NCI-H1105 (cell line): ENCODE results near the gene PCDHGA10.
"Not testable (repeated sequence)": the region's sequence is repeated elsewhere in the genome, so short reads cannot be mapped to it uniquely, and the experiment has no call there.

Source experiments
- DNase-seq: peaks from one replicate; lab custom pipeline; 2025; lab: John Stamatoyannopoulos, UW

PCDHGA10 gene

DNA sequence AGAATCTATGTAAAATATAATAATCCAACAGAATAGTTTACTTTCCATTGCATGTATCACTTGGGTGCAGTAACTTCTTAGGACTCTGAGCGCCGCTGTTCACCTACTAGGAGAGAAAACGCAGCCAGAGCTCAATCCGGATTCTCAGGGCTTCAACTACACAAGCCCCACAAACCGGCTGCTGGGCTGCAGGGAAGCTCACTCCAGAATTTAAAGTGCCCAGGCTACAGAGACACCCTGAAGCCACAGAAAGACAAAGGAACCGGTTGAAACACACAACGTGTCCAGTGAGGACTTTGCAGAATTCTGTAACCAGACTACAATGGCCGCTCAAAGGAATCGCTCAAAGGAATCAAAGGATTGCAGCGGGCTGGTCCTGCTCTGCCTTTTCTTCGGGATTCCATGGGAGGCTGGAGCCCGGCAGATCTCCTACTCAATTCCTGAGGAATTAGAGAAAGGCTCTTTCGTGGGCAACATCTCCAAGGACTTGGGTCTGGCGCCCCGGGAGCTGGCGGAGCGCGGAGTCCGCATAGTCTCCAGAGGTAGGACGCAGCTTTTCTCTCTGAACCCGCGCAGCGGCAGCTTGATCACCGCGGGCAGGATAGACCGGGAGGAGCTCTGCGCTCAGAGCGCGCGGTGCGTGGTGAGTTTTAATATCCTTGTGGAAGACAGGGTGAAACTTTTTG is at the start of gene PCDHGA10:
Gene PCDHGA10 (plus strand): TSS at position 134 of the 686 bp plus-strand sequence. CDS start 189 bp downstream, at position 323.
- no peak for DNase-seq

DNA sequence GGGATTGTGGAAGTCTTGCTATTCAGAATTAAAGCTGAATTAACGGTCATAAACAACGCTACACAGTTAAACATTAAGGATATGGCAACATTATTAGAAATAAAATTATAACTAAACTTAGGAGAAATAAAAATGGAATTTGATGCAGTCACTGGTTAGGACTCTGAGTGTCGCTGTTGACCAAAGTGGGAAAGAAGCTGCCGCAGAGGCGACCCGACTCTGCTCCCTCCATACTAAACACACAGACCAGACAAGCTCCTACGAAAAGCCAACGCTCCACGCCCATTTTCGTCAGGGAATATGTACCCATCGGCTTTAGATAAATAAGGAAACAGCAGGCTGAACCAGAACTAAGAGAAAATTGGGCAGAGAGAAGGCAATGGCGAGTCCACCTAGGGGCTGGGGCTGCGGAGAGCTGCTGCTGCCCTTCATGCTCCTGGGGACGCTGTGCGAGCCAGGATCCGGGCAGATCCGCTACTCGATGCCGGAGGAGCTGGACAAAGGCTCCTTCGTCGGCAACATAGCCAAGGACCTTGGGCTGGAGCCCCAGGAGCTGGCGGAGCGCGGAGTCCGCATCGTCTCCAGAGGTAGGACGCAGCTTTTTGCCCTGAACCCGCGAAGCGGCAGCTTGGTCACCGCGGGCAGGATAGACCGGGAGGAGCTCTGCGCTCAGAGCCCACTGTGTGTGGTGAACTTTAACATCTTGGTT is 48.7 kb upstream of the PCDHGA10 start, which contains the start of gene PCDHGA5:
Gene PCDHGA5 (plus strand): TSS at position 211 of the 709 bp plus-strand sequence. CDS start 169 bp downstream, at position 380.
- DNase-seq: no peak

DNA sequence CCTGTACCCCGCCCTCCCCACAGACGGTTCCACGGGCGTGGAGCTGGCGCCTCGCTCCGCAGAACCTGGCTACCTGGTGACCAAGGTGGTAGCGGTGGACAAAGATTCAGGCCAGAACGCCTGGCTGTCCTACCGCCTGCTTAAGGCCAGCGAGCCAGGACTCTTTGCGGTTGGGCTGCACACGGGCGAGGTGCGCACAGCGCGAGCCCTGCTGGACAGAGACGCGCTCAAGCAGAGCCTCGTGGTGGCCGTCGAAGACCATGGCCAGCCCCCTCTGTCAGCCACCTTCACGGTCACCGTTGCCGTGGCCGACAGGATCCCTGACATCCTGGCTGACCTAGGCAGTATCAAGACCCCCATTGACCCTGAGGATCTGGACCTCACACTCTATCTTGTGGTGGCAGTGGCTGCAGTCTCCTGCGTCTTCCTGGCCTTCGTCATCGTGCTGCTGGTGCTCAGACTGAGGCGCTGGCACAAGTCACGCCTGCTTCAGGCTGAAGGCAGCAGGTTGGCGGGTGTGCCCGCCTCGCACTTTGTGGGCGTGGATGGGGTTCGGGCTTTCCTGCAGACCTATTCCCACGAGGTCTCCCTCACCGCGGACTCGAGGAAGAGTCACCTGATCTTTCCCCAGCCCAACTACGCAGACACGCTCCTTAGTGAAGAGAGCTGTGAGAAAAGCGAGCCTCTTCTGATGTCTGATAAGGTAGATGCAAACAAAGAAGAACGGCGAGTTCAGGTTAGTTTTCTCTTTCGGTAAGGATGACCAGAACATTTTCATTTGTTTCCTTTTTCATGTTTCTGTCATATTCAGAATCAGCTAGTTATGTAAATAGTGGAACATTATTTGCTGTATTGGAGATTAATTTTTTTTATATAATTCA is 46.5 kb upstream of the PCDHGA10 start:
- DNase-seq: no peak

DNA sequence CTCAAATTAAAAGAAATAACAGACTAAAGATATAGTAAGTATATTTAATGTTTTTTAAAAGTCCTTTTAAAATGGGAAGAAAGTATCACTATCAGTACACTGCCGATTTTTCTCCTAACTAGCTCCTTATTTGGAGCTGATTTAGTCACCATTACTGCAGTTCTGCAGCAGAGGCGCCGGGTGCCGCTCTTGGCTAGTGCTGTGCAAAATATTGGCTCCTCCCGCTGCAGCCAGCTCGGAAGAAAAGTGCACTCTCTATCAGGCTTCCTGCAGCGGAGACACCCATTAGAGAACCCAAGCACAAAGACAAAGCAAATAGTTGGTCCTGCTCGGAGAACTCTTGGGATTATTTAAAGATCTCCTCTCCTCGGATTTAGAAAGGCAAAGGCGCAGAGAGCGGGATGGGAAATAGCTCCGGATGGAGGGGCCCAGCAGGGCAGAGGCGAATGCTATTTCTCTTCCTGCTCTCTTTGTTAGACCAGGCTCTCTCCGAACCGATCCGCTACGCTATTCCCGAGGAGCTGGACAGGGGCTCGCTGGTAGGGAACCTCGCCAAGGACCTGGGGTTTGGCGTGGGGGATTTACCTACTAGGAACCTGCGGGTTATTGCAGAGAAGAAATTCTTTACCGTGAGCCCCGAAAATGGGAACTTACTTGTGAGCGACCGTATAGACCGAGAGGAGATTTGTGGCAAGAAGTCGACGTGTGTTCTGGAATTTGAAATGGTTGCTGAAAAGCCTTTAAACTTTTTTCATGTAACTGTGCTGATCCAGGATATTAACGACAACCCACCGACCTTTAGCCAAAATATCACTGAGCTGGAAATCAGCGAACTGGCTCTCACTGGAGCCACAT is 42.6 kb upstream of the PCDHGA10 start, which contains the start of gene PCDHGB3:
Gene PCDHGB3 (plus strand): TSS at position 249 of the 855 bp plus-strand sequence. CDS start 153 bp downstream, at position 402.
- DNase-seq: no peak

DNA sequence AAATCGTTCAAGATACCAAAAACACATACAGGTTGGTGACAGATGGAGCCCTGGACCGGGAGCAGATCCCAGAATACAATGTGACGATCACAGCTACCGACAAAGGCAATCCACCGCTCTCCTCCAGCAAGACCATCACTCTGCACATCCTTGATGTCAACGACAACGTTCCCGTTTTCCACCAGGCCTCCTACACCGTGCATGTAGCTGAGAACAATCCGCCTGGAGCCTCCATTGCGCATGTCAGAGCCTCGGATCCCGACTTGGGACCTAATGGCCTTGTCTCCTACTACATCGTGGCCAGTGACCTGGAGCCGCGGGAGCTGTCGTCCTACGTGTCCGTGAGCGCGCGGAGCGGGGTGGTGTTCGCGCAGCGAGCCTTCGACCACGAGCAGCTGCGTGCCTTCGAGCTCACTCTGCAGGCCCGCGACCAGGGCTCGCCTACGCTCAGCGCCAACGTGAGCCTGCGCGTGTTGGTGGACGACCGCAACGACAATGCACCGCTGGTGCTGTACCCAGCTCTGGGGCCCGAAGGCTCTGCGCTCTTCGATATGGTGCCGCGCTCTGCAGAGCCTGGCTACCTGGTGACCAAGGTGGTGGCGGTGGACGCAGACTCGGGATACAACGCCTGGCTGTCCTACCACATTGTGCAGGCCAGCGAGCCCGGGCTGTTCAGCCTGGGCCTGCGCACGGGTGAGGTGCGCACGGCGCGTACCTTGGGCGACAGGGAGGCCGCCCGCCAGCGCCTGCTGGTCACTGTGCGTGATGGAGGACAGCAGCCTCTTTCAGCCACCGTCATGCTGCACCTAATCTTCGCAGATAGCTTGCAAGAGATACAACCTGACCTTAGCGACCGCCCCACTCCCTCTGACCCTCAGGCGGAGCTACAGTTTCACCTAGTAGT is 41.0 kb upstream of the PCDHGA10 start:
- no peak for DNase-seq

DNA sequence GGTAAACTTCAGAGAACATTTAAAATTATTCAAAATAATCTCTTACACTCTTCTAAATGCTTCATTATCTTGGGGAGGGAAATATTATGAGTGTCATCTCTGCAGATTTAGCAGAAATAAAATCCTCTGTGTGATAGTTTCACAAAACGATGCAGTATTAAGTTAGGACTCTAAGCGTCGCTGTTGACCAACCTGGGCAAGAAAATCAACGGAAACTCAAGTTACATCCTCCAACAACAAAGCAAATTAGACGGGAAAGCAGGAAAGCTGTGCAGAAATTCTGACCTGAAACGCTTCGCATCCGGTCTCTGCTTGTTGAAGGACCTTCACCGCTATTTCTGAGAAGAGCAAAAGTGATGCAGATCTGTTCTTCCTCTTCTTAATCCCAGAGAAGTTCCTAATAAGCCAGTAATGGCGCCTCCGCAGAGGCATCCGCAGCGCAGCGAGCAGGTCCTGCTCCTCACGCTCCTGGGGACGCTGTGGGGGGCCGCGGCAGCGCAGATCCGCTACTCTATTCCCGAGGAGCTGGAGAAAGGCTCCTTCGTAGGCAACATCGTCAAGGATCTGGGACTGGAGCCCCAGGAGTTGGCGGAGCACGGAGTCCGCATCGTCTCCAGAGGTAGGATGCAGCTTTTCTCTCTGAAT is 39.0 kb upstream of the PCDHGA10 start, which contains the start of gene PCDHGA6:
Gene PCDHGA6 (plus strand): TSS at position 219 of the 645 bp plus-strand sequence. CDS start 193 bp downstream, at position 412.
- no peak for DNase-seq

DNA sequence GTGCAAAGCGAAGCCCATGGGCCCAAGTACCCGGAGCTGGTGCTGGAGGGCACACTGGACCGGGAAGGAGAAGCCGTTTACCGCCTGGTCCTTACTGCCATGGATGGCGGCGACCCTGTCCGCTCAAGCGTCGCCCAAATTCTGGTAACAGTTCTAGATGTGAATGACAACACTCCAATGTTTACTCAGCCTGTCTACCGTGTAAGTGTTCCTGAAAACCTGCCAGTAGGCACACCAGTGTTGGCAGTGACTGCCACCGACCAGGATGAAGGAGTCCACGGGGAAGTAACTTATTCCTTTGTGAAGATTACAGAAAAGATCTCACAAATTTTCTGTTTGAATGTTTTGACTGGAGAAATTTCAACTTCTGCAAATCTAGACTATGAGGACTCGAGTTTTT is 38.2 kb upstream of the PCDHGA10 start:
- no peak for DNase-seq

DNA sequence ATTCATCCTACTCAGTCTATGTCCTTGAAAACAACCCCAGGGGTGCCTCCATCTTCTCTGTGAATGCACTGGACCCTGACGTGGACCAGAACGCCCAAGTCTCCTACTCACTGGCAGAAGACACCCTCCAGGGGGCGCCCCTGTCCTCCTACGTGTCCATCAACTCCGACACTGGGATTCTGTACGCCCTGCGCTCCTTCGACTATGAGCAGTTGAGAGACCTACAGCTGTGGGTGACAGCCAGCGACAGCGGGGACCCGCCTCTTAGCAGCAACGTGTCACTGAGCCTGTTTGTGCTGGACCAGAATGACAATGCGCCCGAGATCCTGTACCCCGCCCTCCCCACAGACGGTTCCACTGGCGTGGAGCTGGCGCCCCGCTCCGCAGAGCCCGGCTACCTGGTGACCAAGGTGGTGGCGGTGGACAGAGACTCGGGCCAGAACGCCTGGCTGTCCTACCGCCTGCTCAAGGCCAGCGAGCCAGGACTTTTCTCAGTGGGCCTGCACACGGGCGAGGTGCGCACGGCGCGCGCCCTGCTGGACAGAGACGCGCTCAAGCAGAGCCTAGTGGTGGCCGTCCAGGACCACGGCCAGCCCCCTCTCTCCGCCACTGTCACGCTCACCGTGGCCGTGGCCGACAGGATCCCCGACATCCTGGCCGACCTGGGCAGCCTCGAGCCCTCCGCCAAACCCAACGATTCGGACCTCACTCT is 37.2 kb upstream of the PCDHGA10 start:
- not testable (repeated sequence) for DNase-seq

DNA sequence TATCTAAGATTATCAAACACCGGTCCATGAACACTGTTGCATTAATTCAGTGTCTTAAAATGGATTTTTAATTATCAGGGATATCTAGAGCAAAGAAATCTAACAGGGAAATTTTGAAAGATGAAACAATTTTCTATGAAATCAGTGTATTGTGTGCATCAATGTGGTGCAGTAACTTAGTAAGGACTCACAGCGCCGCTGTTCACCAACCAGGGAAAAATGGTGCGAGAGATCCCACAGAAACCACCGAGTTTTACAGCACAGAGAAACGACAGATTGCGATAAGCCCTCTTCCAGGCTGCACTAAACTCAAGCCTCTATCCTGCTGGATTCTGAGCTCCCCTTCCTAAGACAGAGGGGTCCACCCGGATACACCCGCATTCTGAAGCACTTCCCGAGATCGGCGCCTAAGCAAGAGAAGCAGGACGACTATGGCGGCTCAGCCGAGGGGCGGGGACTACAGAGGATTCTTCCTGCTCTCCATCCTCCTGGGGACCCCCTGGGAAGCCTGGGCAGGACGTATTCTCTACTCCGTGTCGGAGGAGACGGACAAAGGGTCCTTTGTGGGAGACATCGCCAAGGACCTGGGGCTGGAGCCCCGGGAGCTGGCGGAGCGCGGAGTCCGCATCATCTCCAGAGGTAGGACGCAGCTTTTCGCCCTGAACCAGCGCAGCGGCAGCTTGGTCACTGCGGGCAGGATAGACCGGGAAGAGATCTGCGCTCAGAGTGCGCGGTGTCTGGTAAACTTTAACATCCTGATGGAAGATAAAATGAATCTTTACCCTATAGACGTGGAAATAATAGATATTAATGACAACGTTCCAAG is 30.1 kb upstream of the PCDHGA10 start, which contains the start of gene PCDHGA7:
Gene PCDHGA7 (plus strand): TSS at position 274 of the 826 bp plus-strand sequence. CDS start 158 bp downstream, at position 432.
- no peak for DNase-seq

DNA sequence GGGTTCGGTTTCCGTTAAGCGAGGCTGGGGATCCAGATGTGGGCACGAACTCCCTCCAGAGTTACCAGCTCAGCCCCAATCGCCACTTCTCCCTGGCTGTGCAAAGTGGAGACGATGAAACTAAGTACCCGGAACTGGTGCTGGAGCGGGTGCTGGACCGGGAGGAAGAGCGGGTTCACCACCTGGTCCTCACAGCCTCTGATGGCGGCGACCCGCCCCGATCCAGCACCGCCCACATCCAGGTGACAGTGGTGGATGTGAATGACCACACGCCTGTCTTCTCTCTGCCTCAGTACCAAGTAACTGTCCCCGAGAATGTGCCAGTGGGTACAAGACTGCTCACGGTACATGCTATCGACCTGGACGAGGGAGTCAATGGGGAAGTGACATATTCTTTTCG is 29.4 kb upstream of the PCDHGA10 start:
- no peak for DNase-seq

DNA sequence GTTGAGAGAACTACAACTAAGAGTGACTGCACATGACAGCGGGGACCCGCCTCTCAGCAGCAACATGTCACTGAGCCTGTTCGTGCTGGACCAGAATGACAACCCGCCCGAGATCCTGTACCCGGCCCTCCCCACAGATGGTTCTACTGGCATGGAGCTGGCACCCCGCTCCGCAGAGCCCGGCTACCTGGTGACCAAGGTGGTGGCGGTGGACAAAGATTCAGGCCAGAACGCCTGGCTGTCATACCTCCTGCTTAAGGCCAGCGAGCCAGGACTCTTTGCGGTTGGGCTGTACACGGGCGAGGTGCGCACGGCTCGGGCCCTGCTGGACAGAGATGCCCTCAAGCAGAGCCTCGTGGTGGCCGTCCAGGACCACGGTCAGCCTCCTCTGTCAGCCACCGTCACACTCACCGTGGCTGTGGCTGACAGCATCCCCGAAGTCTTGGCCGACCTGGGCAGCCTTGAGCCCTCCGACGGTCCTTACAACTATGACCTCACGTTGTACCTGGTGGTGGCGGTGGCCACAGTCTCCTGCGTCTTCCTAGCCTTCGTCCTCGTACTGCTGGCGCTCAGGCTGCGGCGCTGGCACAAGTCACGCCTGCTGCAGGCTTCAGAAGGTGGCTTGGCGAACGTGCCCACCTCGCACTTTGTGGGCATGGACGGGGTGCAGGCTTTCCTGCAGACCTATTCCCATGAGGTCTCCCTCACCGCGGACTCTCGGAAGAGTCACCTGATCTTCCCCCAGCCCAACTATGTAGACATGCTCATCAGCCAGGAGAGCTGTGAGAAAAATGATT is 28.1 kb upstream of the PCDHGA10 start:
- no peak for DNase-seq

DNA sequence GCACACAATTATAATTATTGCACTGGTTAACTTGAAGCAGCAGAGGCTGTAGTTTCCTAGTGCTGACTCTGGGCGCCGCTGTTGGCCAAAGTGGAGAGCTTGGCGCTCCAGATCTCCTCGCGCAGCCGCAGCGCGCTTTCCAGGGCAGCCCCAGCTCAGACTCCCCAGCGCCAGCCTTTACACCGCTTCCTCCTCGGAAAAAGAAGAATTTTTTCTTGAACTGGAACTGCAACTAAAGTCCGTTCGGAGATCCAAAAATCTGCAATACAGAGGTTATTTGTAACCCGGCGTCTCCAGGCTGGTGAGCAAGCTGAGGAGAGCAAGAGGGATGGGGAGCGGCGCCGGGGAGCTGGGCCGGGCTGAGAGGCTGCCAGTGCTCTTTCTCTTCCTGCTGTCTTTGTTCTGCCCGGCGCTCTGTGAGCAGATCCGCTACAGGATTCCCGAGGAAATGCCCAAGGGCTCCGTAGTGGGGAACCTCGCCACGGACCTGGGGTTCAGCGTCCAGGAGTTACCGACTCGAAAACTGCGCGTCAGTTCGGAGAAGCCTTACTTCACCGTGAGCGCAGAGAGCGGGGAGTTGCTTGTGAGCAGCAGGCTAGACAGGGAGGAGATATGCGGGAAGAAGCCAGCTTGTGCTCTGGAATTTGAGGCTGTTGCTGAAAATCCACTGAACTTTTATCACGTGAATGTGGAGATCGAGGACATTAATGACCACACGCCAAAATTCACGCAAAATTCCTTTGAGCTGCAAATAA is 25.1 kb upstream of the PCDHGA10 start, which contains the start of gene PCDHGB4:
Gene PCDHGB4 (plus strand): TSS at position 142 of the 755 bp plus-strand sequence. CDS start 187 bp downstream, at position 329.
- not testable (repeated sequence) for DNase-seq

DNA sequence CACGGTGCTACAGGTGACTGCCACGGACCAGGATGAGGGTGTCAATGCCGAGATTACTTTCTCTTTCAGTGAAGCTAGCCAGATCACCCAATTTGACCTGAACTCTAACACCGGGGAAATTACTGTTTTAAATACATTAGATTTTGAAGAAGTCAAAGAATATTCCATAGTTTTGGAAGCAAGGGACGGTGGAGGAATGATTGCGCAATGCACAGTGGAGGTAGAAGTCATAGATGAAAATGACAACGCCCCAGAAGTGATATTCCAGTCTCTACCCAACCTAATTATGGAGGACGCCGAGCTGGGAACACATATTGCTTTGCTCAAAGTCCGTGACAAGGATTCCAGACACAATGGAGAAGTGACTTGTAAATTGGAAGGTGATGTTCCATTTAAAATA is 24.1 kb upstream of the PCDHGA10 start:
- no peak for DNase-seq

DNA sequence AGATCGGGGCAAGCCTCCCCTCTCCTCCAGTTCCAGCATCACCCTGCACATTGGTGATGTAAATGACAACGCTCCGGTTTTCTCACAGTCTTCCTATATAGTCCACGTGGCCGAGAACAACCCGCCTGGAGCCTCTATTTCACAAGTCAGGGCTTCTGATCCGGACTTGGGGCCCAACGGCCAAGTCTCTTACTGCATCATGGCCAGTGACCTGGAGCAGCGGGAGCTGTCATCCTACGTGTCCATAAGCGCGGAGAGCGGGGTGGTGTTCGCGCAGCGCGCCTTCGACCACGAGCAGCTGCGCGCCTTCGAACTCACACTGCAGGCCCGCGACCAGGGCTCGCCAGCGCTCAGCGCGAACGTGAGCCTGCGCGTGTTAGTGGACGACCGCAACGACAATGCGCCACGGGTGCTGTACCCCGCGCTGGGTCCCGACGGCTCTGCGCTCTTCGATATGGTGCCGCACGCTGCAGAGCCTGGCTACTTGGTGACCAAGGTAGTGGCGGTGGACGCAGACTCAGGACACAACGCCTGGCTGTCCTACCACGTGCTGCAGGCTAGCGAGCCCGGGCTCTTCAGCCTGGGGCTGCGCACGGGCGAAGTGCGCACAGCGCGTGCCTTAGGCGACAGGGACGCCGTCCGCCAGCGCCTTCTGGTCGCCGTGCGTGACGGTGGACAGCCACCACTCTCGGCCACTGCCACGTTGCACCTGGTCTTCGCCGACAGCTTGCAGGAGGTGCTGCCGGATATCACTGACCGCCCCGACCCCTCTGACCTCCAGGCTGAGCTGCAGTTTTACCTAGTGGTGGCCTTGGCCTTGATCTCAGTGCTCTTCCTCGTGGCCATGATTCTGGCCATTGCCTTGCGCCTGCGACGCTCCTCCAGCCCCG is 23.4 kb upstream of the PCDHGA10 start:
- DNase-seq: no peak
